ENCODE measurements around the gene GLIS1.

GLIS1 gene

GRCh38 chr1:53626616-53627015 is 112.3 kb downstream of the GLIS1 start:
- no peak overlapping the region for H3K4me3 ChIP-seq (ENCODE audit: low read length)
- no peak for DNase-seq (ENCODE audit: low read depth)
- no peak for TF ChIP-seq CTCF (conservative IDR thresholded peaks at IDR 0.05; ENCODE audit: low read depth, low read length)

- DNase-seq (ENCODE audit: low read depth) = no peak
These were observed 113.0 kb downstream of the GLIS1 start for GRCh38 chr1:53625766-53626520.

GRCh38 chr1:53625049-53625448 is 113.9 kb downstream of the GLIS1 start:
- no peak overlapping the region for H3K4me3 ChIP-seq (ENCODE audit: low read length)
- DNase-seq (ENCODE audit: low read depth) = no peak
- TF ChIP-seq CTCF (conservative IDR thresholded peaks at IDR 0.05; ENCODE audit: low read depth, low read length) = no peak

More at GRCh38 chr1:53625766-53626520, 113.0 kb downstream of the GLIS1 start:
- H3K4me3 ChIP-seq (ENCODE audit: low read length) = no peak overlapping the region
- TF ChIP-seq CTCF (conservative IDR thresholded peaks at IDR 0.05; ENCODE audit: low read depth, low read length) = no peak

- H3K4me3 ChIP-seq (ENCODE audit: low read length) = no peak overlapping the region
- TF ChIP-seq CTCF (conservative IDR thresholded peaks at IDR 0.05; ENCODE audit: low read depth, low read length) = no peak
- no peak for DNase-seq (ENCODE audit: low read depth)
These were observed 116.4 kb downstream of the GLIS1 start for GRCh38 chr1:53622531-53622930.

GRCh38 chr1:53621144-53621543 is 117.8 kb downstream of the GLIS1 start:
- TF ChIP-seq CTCF (conservative IDR thresholded peaks at IDR 0.05; ENCODE audit: low read depth, low read length) = no peak
- DNase-seq (ENCODE audit: low read depth) = no peak
- no peak overlapping the region for H3K4me3 ChIP-seq (ENCODE audit: low read length)

GRCh38 chr1:53620061-53620855 is 118.7 kb downstream of the GLIS1 start:
- DNase-seq (ENCODE audit: low read depth) = no peak
- TF ChIP-seq CTCF (conservative IDR thresholded peaks at IDR 0.05; ENCODE audit: low read depth, low read length) = no peak

More at GRCh38 chr1:53620061-53620855, 118.7 kb downstream of the GLIS1 start:
- no peak overlapping the region for H3K4me3 ChIP-seq (ENCODE audit: low read length)

Measured in retinal pigment epithelial cell (primary cell).